Esophagus mucosa (tissue), 1 donor: ENCODE results near the gene SSBP4. TPM values are rescaled to one million over a fixed set of nuclear protein-coding genes. Genes with fewer than 3 reads are reported as not detected.

ENCODE experiments used
- ATAC-seq: fragments of 200-7000 bp; cut with Tn5 transposase; one replicate; pipeline ENCODE4 v1.9.1; 2020
- total RNA-seq: library from RNA; stranded (reverse); gene quantifications from one replicate; pipeline ENCODE4 v1.2.4, GENCODE V29; 2023
- donor health status: DM: yes; HTN: yes; CAD: no.

SSBP4 gene
- total RNA-seq, 1 donor from 2014 or later: 15.7 TPM

GRCh38 chr19:18433735-18434398 lies 14.7 kb downstream of the SSBP4 start:
- no peak for ATAC-seq

GRCh38 chr19:18434411-18435175 lies 15.4 kb downstream of the SSBP4 start:
- no peak for ATAC-seq

GRCh38 chr19:18435178-18435841 lies 16.1 kb downstream of the SSBP4 start:
- ATAC-seq: no peak

- ATAC-seq: no peak
These were observed 16.9 kb downstream of the SSBP4 start for GRCh38 chr19:18435842-18436670.

- peak; percentile 4 for ATAC-seq
These were observed 17.7 kb downstream of the SSBP4 start for GRCh38 chr19:18436671-18437490.

- peak; percentile 2 for ATAC-seq
These were observed 18.5 kb downstream of the SSBP4 start, which contains the start of gene ISYNA1 for GRCh38 chr19:18437491-18438330. TSS of gene ISYNA1 (minus strand) at chr19:18438133. CDS start at chr19:18437979, 154 bp downstream.

GRCh38 chr19:18438331-18439024 lies 19.3 kb downstream of the SSBP4 start:
- ATAC-seq: peak; percentile 7

- no peak for ATAC-seq
These were observed 20.1 kb downstream of the SSBP4 start for GRCh38 chr19:18439025-18439909.

- no peak for ATAC-seq
These were observed 20.7 kb downstream of the SSBP4 start for GRCh38 chr19:18439910-18440237.

- no peak for ATAC-seq
These were observed 21.2 kb downstream of the SSBP4 start for GRCh38 chr19:18440415-18440877.

- ATAC-seq: no peak
These were observed 22.0 kb downstream of the SSBP4 start for GRCh38 chr19:18440936-18441803.

- no peak for ATAC-seq
These were observed 22.9 kb downstream of the SSBP4 start for GRCh38 chr19:18441804-18442788.

- no peak for ATAC-seq
These were observed 23.7 kb downstream of the SSBP4 start for GRCh38 chr19:18442941-18443340.

- no peak for ATAC-seq
These were observed 24.2 kb downstream of the SSBP4 start for GRCh38 chr19:18443406-18443805.

- no peak for ATAC-seq
These were observed 24.6 kb downstream of the SSBP4 start for GRCh38 chr19:18443831-18444230.

GRCh38 chr19:18444513-18444912 lies 25.3 kb downstream of the SSBP4 start:
- no peak for ATAC-seq
